ENCODE measurements around the gene EIF3F.

DNA sequence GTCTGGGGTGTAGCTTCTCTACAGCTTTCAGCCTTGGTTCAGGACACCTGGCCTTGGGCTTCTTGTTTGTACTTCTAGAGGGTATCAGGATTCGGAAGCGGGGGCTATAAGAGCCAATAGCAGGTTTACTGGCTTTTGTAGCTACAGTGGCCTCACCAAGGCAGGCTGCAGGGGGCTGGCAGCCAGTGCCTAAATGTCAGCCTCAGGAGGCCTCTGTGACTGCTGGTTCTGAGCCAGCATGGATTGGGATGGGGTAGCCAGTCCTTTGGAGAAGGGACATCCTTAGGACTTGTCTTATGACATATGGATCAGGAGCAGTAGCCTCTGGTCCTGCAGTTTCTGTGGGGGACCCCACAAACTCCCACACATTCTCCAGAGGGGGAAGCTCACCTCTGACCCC lies 29.9 kb downstream of the EIF3F start:
- TF ChIP-seq, protein P1, sequence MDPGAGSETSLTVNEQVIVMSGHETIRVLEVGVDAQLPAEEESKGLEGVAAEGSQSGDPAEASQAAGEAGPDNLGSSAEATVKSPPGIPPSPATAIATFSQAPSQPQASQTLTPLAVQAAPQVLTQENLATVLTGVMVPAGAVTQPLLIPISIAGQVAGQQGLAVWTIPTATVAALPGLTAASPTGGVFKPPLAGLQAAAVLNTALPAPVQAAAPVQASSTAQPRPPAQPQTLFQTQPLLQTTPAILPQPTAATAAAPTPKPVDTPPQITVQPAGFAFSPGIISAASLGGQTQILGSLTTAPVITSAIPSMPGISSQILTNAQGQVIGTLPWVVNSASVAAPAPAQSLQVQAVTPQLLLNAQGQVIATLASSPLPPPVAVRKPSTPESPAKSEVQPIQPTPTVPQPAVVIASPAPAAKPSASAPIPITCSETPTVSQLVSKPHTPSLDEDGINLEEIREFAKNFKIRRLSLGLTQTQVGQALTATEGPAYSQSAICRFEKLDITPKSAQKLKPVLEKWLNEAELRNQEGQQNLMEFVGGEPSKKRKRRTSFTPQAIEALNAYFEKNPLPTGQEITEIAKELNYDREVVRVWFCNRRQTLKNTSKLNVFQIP (CRISPR knock-in tag; IDR thresholded peaks at IDR 0.05; ENCODE audit: borderline replicate concordance, low read depth), result no peak
- TF ChIP-seq PPARA (CRISPR knock-in tag; IDR thresholded peaks at IDR 0.05; ENCODE audit: borderline replicate concordance) (no peak), ZFP3 (CRISPR knock-in tag; IDR thresholded peaks at IDR 0.05) (no peak), ZFP30 (CRISPR knock-in tag; IDR thresholded peaks at IDR 0.05) (no peak), ZNF8 (CRISPR knock-in tag; IDR thresholded peaks at IDR 0.05) (no peak), RARB (CRISPR knock-in tag; IDR thresholded peaks at IDR 0.05) (no peak), TCF4 (CRISPR knock-in tag; IDR thresholded peaks at IDR 0.05; ENCODE audit: borderline replicate concordance) (no peak), ZNF70 (CRISPR knock-in tag; IDR thresholded peaks at IDR 0.05) (no peak), GLIS3 (CRISPR knock-in tag; IDR thresholded peaks at IDR 0.05) (no peak), TOX (CRISPR knock-in tag; IDR thresholded peaks at IDR 0.05; ENCODE audit: borderline replicate concordance) (no peak)
- TF ChIP-seq, protein P2, sequence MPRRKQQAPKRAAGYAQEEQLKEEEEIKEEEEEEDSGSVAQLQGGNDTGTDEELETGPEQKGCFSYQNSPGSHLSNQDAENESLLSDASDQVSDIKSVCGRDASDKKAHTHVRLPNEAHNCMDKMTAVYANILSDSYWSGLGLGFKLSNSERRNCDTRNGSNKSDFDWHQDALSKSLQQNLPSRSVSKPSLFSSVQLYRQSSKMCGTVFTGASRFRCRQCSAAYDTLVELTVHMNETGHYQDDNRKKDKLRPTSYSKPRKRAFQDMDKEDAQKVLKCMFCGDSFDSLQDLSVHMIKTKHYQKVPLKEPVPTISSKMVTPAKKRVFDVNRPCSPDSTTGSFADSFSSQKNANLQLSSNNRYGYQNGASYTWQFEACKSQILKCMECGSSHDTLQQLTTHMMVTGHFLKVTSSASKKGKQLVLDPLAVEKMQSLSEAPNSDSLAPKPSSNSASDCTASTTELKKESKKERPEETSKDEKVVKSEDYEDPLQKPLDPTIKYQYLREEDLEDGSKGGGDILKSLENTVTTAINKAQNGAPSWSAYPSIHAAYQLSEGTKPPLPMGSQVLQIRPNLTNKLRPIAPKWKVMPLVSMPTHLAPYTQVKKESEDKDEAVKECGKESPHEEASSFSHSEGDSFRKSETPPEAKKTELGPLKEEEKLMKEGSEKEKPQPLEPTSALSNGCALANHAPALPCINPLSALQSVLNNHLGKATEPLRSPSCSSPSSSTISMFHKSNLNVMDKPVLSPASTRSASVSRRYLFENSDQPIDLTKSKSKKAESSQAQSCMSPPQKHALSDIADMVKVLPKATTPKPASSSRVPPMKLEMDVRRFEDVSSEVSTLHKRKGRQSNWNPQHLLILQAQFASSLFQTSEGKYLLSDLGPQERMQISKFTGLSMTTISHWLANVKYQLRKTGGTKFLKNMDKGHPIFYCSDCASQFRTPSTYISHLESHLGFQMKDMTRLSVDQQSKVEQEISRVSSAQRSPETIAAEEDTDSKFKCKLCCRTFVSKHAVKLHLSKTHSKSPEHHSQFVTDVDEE (CRISPR knock-in tag; IDR thresholded peaks at IDR 0.05), result no peak
- TF ChIP-seq, protein P3, sequence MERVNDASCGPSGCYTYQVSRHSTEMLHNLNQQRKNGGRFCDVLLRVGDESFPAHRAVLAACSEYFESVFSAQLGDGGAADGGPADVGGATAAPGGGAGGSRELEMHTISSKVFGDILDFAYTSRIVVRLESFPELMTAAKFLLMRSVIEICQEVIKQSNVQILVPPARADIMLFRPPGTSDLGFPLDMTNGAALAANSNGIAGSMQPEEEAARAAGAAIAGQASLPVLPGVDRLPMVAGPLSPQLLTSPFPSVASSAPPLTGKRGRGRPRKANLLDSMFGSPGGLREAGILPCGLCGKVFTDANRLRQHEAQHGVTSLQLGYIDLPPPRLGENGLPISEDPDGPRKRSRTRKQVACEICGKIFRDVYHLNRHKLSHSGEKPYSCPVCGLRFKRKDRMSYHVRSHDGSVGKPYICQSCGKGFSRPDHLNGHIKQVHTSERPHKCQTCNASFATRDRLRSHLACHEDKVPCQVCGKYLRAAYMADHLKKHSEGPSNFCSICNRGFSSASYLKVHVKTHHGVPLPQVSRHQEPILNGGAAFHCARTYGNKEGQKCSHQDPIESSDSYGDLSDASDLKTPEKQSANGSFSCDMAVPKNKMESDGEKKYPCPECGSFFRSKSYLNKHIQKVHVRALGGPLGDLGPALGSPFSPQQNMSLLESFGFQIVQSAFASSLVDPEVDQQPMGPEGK (CRISPR knock-in tag; IDR thresholded peaks at IDR 0.05; ENCODE audit: borderline replicate concordance), result no peak
- TF ChIP-seq, protein P4, sequence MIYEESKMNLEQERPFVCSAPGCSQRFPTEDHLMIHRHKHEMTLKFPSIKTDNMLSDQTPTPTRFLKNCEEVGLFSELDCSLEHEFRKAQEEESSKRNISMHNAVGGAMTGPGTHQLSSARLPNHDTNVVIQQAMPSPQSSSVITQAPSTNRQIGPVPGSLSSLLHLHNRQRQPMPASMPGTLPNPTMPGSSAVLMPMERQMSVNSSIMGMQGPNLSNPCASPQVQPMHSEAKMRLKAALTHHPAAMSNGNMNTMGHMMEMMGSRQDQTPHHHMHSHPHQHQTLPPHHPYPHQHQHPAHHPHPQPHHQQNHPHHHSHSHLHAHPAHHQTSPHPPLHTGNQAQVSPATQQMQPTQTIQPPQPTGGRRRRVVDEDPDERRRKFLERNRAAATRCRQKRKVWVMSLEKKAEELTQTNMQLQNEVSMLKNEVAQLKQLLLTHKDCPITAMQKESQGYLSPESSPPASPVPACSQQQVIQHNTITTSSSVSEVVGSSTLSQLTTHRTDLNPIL (CRISPR knock-in tag; IDR thresholded peaks at IDR 0.05; ENCODE audit: low read depth), result no peak
